ENCODE results near the gene CLTB. TPM values are rescaled to one million over a fixed set of nuclear protein-coding genes. Genes with fewer than 3 reads are reported as not detected.

CLTB gene
- polyA plus RNA-seq, 4 donors, result 160 to 359 (median 263) TPM

- DNase-seq, result peak; percentile 79 to 84
- no peaks in the 10 kb centered on the region for H3K27me3 ChIP-seq (ENCODE audit: control insufficient read depth in 3 of 3, insufficient read depth in 3 of 3, low read length in 3 of 3)
- no peaks in the 10 kb centered on the region for H3K36me3 ChIP-seq (ENCODE audit: control insufficient read depth in 3 of 3, insufficient read depth in 2 of 3, low read depth in 1 of 3, low read length in 3 of 3)
- FAIRE-seq, result no peak
- H3K9me3 ChIP-seq (ENCODE audit: control insufficient read depth in 2 of 2, insufficient read depth in 1 of 2, low read depth in 1 of 2, low read length in 1 of 2), result peaks cover 0 to 18% of the 10 kb centered on the region in 2 donors
- no peak overlapping the region for H3K4me3 ChIP-seq (ENCODE audit: low read depth in 1 of 3, low read length in 3 of 3)
- peaks cover 0 to 33% (median 0%) of the 10 kb centered on the region in 3 donors for H3K4me1 ChIP-seq (ENCODE audit: control insufficient read depth in 3 of 3, insufficient read depth in 2 of 3, low read depth in 1 of 3, low read length in 2 of 3)
- peak overlapping the region; percentile 60 to 88 (median 70) for H3K27ac ChIP-seq (ENCODE audit: low read depth in 1 of 3, low read length in 2 of 3)
- WGBS, 3 donors, result 14 to 66% (median 56%) methylated on average over 1 of the region's 1 CpG
Measured at GRCh38 chr5:176425138-176425537, 8.8 kb upstream of the CLTB start.

GRCh38 chr5:176424181-176424580 lies 7.8 kb upstream of the CLTB start:
- Histone ChIP-seq H3K27me3 (ENCODE audit: control insufficient read depth in 3 of 3, insufficient read depth in 3 of 3, low read length in 3 of 3) (no peaks in the 10 kb centered on the region), H3K4me3 (ENCODE audit: low read depth in 1 of 3, low read length in 3 of 3) (no peak overlapping the region), H3K27ac (ENCODE audit: low read depth in 1 of 3, low read length in 2 of 3) (peak overlapping the region in 2 of 3 donors; percentile 48 to 88), H3K4me1 (ENCODE audit: control insufficient read depth in 3 of 3, insufficient read depth in 2 of 3, low read depth in 1 of 3, low read length in 2 of 3) (peaks cover 0 to 28% (median 0%) of the 10 kb centered on the region in 3 donors), H3K9me3 (ENCODE audit: control insufficient read depth in 2 of 2, insufficient read depth in 1 of 2, low read depth in 1 of 2, low read length in 1 of 2) (peaks cover 0 to 22% of the 10 kb centered on the region in 2 donors), H3K36me3 (ENCODE audit: control insufficient read depth in 3 of 3, insufficient read depth in 2 of 3, low read depth in 1 of 3, low read length in 3 of 3) (no peaks in the 10 kb centered on the region)
- FAIRE-seq, result no peak
- 73 to 84% (median 81%) methylated on average over 3 of the region's 3 CpGs for WGBS, 3 donors
- DNase-seq, result no peak

- Histone ChIP-seq H3K4me3 (ENCODE audit: low read depth in 1 of 3, low read length in 3 of 3) (no peak overlapping the region), H3K9me3 (ENCODE audit: control insufficient read depth in 2 of 2, insufficient read depth in 1 of 2, low read depth in 1 of 2, low read length in 1 of 2) (peaks cover 0 to 22% of the 10 kb centered on the region in 2 donors), H3K27ac (ENCODE audit: low read depth in 1 of 3, low read length in 2 of 3) (no peak overlapping the region), H3K27me3 (ENCODE audit: control insufficient read depth in 3 of 3, insufficient read depth in 3 of 3, low read length in 3 of 3) (no peaks in the 10 kb centered on the region), H3K36me3 (ENCODE audit: control insufficient read depth in 3 of 3, insufficient read depth in 2 of 3, low read depth in 1 of 3, low read length in 3 of 3) (no peaks in the 10 kb centered on the region), H3K4me1 (ENCODE audit: control insufficient read depth in 3 of 3, insufficient read depth in 2 of 3, low read depth in 1 of 3, low read length in 2 of 3) (peaks cover 3 to 35% (median 4%) of the 10 kb centered on the region in 3 donors)
- FAIRE-seq (no peak), DNase-seq (no peak)
- 59 to 73% (median 66%) methylated on average over 2 of the region's 2 CpGs for WGBS, 3 donors
Measured at GRCh38 chr5:176420972-176421544, 4.7 kb upstream of the CLTB start.

- no peak overlapping the region for H3K27ac ChIP-seq (ENCODE audit: low read depth in 1 of 3, low read length in 2 of 3)
- H3K4me1 ChIP-seq (ENCODE audit: control insufficient read depth in 3 of 3, insufficient read depth in 2 of 3, low read depth in 1 of 3, low read length in 2 of 3), result peaks cover 3 to 31% (median 4%) of the 10 kb centered on the region in 3 donors
- no peak overlapping the region for H3K4me3 ChIP-seq (ENCODE audit: low read depth in 1 of 3, low read length in 3 of 3)
- FAIRE-seq (no peak), DNase-seq (no peak)
- H3K9me3 ChIP-seq (ENCODE audit: control insufficient read depth in 2 of 2, insufficient read depth in 1 of 2, low read depth in 1 of 2, low read length in 1 of 2), result peaks cover 0 to 22% of the 10 kb centered on the region in 2 donors
- WGBS, 3 donors, result 84 to 92% (median 87%) methylated on average over 5 of the region's 5 CpGs
- H3K27me3 ChIP-seq (ENCODE audit: control insufficient read depth in 3 of 3, insufficient read depth in 3 of 3, low read length in 3 of 3), result no peaks in the 10 kb centered on the region
- no peaks in the 10 kb centered on the region for H3K36me3 ChIP-seq (ENCODE audit: control insufficient read depth in 3 of 3, insufficient read depth in 2 of 3, low read depth in 1 of 3, low read length in 3 of 3)
Measured at GRCh38 chr5:176420086-176420485, 3.7 kb upstream of the CLTB start.

- peak overlapping the region in 1 of 3 donors; percentile 92 for H3K27ac ChIP-seq (ENCODE audit: low read depth in 1 of 3, low read length in 2 of 3)
- WGBS, 3 donors, result 25 to 70% (median 32%) methylated on average over 9 of the region's 9 CpGs
- DNase-seq (peak; percentile 76 to 91), FAIRE-seq (no peak)
- peaks cover 0 to 22% of the 10 kb centered on the region in 2 donors for H3K9me3 ChIP-seq (ENCODE audit: control insufficient read depth in 2 of 2, insufficient read depth in 1 of 2, low read depth in 1 of 2, low read length in 1 of 2)
- H3K4me1 ChIP-seq (ENCODE audit: control insufficient read depth in 3 of 3, insufficient read depth in 2 of 3, low read depth in 1 of 3, low read length in 2 of 3), result peaks cover 3 to 20% (median 6%) of the 10 kb centered on the region in 3 donors
- H3K27me3 ChIP-seq (ENCODE audit: control insufficient read depth in 3 of 3, insufficient read depth in 3 of 3, low read length in 3 of 3), result no peaks in the 10 kb centered on the region
- H3K4me3 ChIP-seq (ENCODE audit: low read depth in 1 of 3, low read length in 3 of 3), result no peak overlapping the region
- H3K36me3 ChIP-seq (ENCODE audit: control insufficient read depth in 3 of 3, insufficient read depth in 2 of 3, low read depth in 1 of 3, low read length in 3 of 3), result peaks cover 0 to 13% (median 0%) of the 10 kb centered on the region in 3 donors
Measured at GRCh38 chr5:176418251-176418650, 1.9 kb upstream of the CLTB start.

GRCh38 chr5:176416965-176417364 lies 626 bp upstream of the CLTB start:
- peaks cover 0 to 25% (median 0%) of the 10 kb centered on the region in 3 donors for H3K36me3 ChIP-seq (ENCODE audit: control insufficient read depth in 3 of 3, insufficient read depth in 2 of 3, low read depth in 1 of 3, low read length in 3 of 3)
- 80 to 88% (median 86%) methylated on average over 11 of the region's 11 CpGs for WGBS, 3 donors
- FAIRE-seq, result no peak
- H3K4me1 ChIP-seq (ENCODE audit: control insufficient read depth in 3 of 3, insufficient read depth in 2 of 3, low read depth in 1 of 3, low read length in 2 of 3), result peaks cover 3 to 20% (median 8%) of the 10 kb centered on the region in 3 donors
- no peak for DNase-seq
- H3K27ac ChIP-seq (ENCODE audit: low read depth in 1 of 3, low read length in 2 of 3), result peak overlapping the region; percentile 50 to 92 (median 79)
- H3K27me3 ChIP-seq (ENCODE audit: control insufficient read depth in 3 of 3, insufficient read depth in 3 of 3, low read length in 3 of 3), result no peaks in the 10 kb centered on the region
- no peak overlapping the region for H3K4me3 ChIP-seq (ENCODE audit: low read depth in 1 of 3, low read length in 3 of 3)
- H3K9me3 ChIP-seq (ENCODE audit: control insufficient read depth in 2 of 2, insufficient read depth in 1 of 2, low read depth in 1 of 2, low read length in 1 of 2), result peaks cover 0 to 21% of the 10 kb centered on the region in 2 donors

- Histone ChIP-seq H3K4me1 (ENCODE audit: control insufficient read depth in 3 of 3, insufficient read depth in 2 of 3, low read depth in 1 of 3, low read length in 2 of 3) (peaks cover 7 to 20% (median 8%) of the 10 kb centered on the region in 3 donors), H3K27me3 (ENCODE audit: control insufficient read depth in 3 of 3, insufficient read depth in 3 of 3, low read length in 3 of 3) (no peaks in the 10 kb centered on the region), H3K27ac (ENCODE audit: low read depth in 1 of 3, low read length in 2 of 3) (peak overlapping the region; percentile 84 to 93 (median 92)), H3K9me3 (ENCODE audit: control insufficient read depth in 2 of 2, insufficient read depth in 1 of 2, low read depth in 1 of 2, low read length in 1 of 2) (peaks cover 0 to 7% of the 10 kb centered on the region in 2 donors), H3K36me3 (ENCODE audit: control insufficient read depth in 3 of 3, insufficient read depth in 2 of 3, low read depth in 1 of 3, low read length in 3 of 3) (peaks cover 0 to 38% (median 0%) of the 10 kb centered on the region in 3 donors), H3K4me3 (ENCODE audit: low read depth in 1 of 3, low read length in 3 of 3) (peak overlapping the region; percentile 72 to 91 (median 76))
- WGBS, 3 donors, result 37 to 65% (median 46%) methylated on average over 13 of the region's 13 CpGs
- DNase-seq (peak in 1 of 2 donors; percentile 48), FAIRE-seq (no peak)
Measured at GRCh38 chr5:176415240-176415951, 943 bp downstream of the CLTB start.

- 50 to 60% (median 55%) methylated on average over 3 of the region's 3 CpGs for WGBS, 3 donors
- peaks cover 7 to 20% (median 8%) of the 10 kb centered on the region in 3 donors for H3K4me1 ChIP-seq (ENCODE audit: control insufficient read depth in 3 of 3, insufficient read depth in 2 of 3, low read depth in 1 of 3, low read length in 2 of 3)
- peak overlapping the region in 2 of 3 donors; percentile 72 to 91 for H3K4me3 ChIP-seq (ENCODE audit: low read depth in 1 of 3, low read length in 3 of 3)
- no peak overlapping the region for H3K27ac ChIP-seq (ENCODE audit: low read depth in 1 of 3, low read length in 2 of 3)
- DNase-seq, result no peak
- peaks cover 0 to 3% of the 10 kb centered on the region in 2 donors for H3K9me3 ChIP-seq (ENCODE audit: control insufficient read depth in 2 of 2, insufficient read depth in 1 of 2, low read depth in 1 of 2, low read length in 1 of 2)
- no peaks in the 10 kb centered on the region for H3K27me3 ChIP-seq (ENCODE audit: control insufficient read depth in 3 of 3, insufficient read depth in 3 of 3, low read length in 3 of 3)
- peaks cover 0 to 42% (median 2%) of the 10 kb centered on the region in 3 donors for H3K36me3 ChIP-seq (ENCODE audit: control insufficient read depth in 3 of 3, insufficient read depth in 2 of 3, low read depth in 1 of 3, low read length in 3 of 3)
- FAIRE-seq, result no peak
Measured at GRCh38 chr5:176414704-176415103, 1.6 kb downstream of the CLTB start.

Measured in small intestine (tissue), 7 donors.